ENCODE data around the gene EXOC6.

- no peak for TF ChIP-seq ZNF3 (CRISPR knock-in tag; IDR thresholded peaks at IDR 0.05)
- no peak for TF ChIP-seq ESRRA (CRISPR knock-in tag; IDR thresholded peaks at IDR 0.05; ENCODE audit: low read depth)
- TF ChIP-seq HNRNPH1 (optimal IDR thresholded peaks at IDR 0.05; ENCODE audit: low read depth, low read length): no peak
- no peak for TF ChIP-seq ZNF280B (CRISPR knock-in tag; IDR thresholded peaks at IDR 0.05; ENCODE audit: borderline replicate concordance)
- no peak for TF ChIP-seq RAD51 (IDR thresholded peaks at IDR 0.05; ENCODE audit: borderline replicate concordance)
- no peak for TF ChIP-seq ZNF570 (CRISPR knock-in tag; IDR thresholded peaks at IDR 0.05; ENCODE audit: borderline replicate concordance)
- no peak for TF ChIP-seq ZNF644 (CRISPR knock-in tag; IDR thresholded peaks at IDR 0.05; ENCODE audit: low read depth)
- no peak for TF ChIP-seq ZNF317 (CRISPR knock-in tag; IDR thresholded peaks at IDR 0.05)
- TF ChIP-seq, protein P1, sequence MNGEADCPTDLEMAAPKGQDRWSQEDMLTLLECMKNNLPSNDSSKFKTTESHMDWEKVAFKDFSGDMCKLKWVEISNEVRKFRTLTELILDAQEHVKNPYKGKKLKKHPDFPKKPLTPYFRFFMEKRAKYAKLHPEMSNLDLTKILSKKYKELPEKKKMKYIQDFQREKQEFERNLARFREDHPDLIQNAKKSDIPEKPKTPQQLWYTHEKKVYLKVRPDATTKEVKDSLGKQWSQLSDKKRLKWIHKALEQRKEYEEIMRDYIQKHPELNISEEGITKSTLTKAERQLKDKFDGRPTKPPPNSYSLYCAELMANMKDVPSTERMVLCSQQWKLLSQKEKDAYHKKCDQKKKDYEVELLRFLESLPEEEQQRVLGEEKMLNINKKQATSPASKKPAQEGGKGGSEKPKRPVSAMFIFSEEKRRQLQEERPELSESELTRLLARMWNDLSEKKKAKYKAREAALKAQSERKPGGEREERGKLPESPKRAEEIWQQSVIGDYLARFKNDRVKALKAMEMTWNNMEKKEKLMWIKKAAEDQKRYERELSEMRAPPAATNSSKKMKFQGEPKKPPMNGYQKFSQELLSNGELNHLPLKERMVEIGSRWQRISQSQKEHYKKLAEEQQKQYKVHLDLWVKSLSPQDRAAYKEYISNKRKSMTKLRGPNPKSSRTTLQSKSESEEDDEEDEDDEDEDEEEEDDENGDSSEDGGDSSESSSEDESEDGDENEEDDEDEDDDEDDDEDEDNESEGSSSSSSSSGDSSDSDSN (CRISPR knock-in tag; IDR thresholded peaks at IDR 0.05): no peak
- TF ChIP-seq POLR2AphosphoS5 (IDR thresholded peaks at IDR 0.05; ENCODE audit: low read depth, low read length): no peak
- TF ChIP-seq, protein P2, sequence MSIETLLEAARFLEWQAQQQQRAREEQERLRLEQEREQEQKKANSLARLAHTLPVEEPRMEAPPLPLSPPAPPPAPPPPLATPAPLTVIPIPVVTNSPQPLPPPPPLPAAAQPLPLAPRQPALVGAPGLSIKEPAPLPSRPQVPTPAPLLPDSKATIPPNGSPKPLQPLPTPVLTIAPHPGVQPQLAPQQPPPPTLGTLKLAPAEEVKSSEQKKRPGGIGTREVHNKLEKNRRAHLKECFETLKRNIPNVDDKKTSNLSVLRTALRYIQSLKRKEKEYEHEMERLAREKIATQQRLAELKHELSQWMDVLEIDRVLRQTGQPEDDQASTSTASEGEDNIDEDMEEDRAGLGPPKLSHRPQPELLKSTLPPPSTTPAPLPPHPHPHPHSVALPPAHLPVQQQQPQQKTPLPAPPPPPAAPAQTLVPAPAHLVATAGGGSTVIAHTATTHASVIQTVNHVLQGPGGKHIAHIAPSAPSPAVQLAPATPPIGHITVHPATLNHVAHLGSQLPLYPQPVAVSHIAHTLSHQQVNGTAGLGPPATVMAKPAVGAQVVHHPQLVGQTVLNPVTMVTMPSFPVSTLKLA (IDR thresholded peaks at IDR 0.05): no peak
These were observed 229.6 kb downstream of the EXOC6 start for GRCh38 chr10:93077860-93078337.
